Activated T-cell treated with anti-CD3 and anti-CD28 coated beads, Interleukin-2, amount 50 U/mL, for 4 hours (primary cell): ENCODE data around the gene TSPO2. TPM values are rescaled to one million over a fixed set of nuclear protein-coding genes. Genes with fewer than 3 reads are reported as not detected.
A peak's percentile ranks its signal among the peaks of the same experiment; 100 is the strongest.
"Not testable (repeated sequence)": the region's sequence is repeated elsewhere in the genome, so short reads cannot be mapped to it uniquely, and the experiment has no call there.

ENCODE experiments used
- ATAC-seq, 2 donors: fragments of 200-7000 bp; cut with Tn5 transposase; one replicate each; pipeline ENCODE4 v1.10.0; 2021
- DNase-seq: peaks from one replicate; pipeline ENCODE4 v3.0.0-alpha.2; 2020
- H3K27me3 Mint-ChIP-seq: one replicate; pipeline ENCODE4 v1.8.0; 2021; ENCODE audit warnings: low read depth, mixed read lengths
- H3K36me3 Mint-ChIP-seq: one replicate; pipeline ENCODE4 v1.8.0; 2022; ENCODE audit warnings: mixed read lengths; ENCODE audit not compliant: insufficient read depth
- H3K4me1 Mint-ChIP-seq: one replicate; pipeline ENCODE4 v1.8.0; 2021; ENCODE audit warnings: low read depth, mixed read lengths
- H3K4me3 Mint-ChIP-seq: one replicate; pipeline ENCODE4 v1.8.0; 2021; ENCODE audit warnings: mild to moderate bottlenecking, moderate library complexity, mixed read lengths
- H3K9me3 Mint-ChIP-seq: one replicate; pipeline ENCODE4 v1.8.0; 2021; ENCODE audit warnings: mixed read lengths
- total RNA-seq, 3 donors: library from RNA; stranded (reverse); gene quantifications; one replicate each; pipeline ENCODE4 v1.2.1, GENCODE V29; 2021

Gene TSPO2, protein sequence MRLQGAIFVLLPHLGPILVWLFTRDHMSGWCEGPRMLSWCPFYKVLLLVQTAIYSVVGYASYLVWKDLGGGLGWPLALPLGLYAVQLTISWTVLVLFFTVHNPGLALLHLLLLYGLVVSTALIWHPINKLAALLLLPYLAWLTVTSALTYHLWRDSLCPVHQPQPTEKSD
- total RNA-seq: not detected

DNA sequence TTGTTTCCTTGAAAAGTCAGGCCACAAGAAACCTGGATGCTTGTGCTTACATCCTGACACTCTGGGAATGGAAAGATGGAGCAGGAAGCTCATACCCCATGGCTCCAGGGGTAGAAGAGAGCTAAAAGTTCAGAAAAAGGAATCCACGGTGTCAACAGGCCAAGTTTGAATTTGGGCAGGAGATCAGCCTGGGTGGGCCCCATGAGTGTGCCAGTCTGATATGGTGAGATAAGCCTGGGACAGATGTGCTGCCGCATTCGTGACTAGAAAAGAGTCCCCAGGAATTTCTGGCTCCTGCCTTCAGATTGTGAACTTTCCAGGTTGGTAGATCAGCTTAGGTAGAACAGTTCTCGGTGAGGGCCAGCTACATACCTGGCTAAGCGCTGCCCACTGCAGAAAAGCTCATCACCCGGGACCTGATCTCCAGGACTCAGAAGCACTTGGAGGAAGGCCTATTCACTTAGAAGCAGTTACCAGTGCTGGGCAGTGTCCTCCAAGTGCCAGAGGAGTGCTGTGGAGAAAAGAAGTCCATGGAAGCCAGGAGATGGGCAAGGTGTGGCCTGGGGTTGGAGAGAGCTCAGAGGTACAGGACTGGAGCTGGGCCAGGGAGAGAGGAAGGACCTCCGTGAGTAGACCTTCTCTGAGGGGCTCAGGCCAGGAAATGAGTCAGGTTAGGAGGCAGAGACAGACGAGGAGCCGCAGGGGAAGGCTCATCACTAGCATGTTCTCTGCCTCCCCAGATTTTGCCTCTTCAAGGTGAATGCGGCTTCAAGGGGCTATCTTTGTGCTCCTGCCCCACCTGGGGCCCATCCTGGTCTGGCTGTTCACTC, at the start of gene TSPO2:
TSPO2 (plus strand) TSS at position 242 of the 830 bp plus-strand sequence; CDS start at position 761, 519 bp downstream.
- H3K9me3 Mint-ChIP-seq: no peaks in the 10 kb centered on the region
- DNase-seq: no peak
- H3K36me3 Mint-ChIP-seq: peaks cover 6% of the 10 kb centered on the region
- no peak for ATAC-seq
- no peak within 1 kb of the TSS for H3K4me3 Mint-ChIP-seq
- no peaks in the 10 kb centered on the region for H3K4me1 Mint-ChIP-seq
- H3K27me3 Mint-ChIP-seq: no peaks in the 10 kb centered on the region

DNA sequence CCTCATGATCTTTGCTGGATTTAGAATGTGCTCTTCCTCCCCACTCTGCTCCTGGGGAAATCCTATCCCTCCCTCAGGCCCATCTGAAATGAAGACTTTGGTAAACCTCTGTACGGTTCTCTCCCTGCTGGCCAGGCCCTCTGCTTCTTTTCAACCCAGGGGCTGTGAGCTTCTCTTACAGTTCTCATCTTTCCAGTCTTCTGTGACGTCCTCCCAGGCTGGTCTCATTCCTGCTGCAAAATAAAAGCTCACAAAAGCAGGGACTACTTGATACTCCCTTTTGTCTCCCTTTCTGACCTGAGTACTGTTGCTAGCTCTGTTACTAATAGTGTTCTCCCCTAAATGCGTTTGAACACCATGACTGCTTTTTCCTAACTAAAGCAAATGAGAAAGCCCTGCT, 49.5 kb upstream of the TSPO2 start:
- Mint-ChIP-seq H3K4me3 (no peak overlapping the region), H3K36me3 (no peaks in the 10 kb centered on the region), H3K9me3 (no peaks in the 10 kb centered on the region), H3K4me1 (no peaks in the 10 kb centered on the region), H3K27me3 (peaks cover 32% of the 10 kb centered on the region)
- DNase-seq: no peak
- ATAC-seq: no peak

DNA sequence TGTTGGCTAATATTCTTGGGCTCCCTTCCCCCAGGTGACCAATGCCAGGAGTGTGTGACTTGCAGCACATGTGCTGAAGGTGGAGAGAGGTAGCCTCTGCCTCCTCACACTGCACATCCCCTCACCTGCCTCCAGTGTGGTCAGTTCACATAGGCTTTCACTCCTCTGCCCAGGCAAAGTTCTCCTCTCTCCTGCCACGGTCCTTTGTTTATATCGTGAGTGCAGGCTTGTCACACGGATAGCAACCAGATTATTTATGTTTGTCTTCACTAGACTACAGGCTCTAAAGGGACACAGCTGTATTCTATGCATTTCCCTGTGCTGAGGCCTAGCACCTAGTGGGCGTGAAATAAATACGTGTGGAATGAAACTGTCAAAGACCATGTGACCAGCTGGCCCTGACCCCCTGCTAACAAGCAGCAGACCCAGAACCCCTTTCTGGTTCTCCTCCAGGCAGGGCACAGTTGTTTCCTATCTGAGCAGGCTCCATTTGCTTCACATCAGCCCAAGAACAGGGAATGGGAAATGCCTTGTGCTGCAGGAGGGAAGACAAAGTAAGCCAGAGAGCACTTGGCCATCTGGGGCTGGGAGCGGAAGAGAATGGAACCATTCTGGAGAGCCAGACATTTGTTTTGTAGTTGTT, 45.6 kb upstream of the TSPO2 start:
- H3K4me1 Mint-ChIP-seq: no peaks in the 10 kb centered on the region
- no peak for DNase-seq
- no peaks in the 10 kb centered on the region for H3K9me3 Mint-ChIP-seq
- H3K27me3 Mint-ChIP-seq: peaks cover 27% of the 10 kb centered on the region
- ATAC-seq: no peak
- no peak overlapping the region for H3K4me3 Mint-ChIP-seq
- H3K36me3 Mint-ChIP-seq: no peaks in the 10 kb centered on the region

GRCh38 chr6:40997234-40997957, 44.9 kb upstream of the TSPO2 start:
- no peaks in the 10 kb centered on the region for H3K9me3 Mint-ChIP-seq
- H3K4me1 Mint-ChIP-seq: no peaks in the 10 kb centered on the region
- ATAC-seq (no peak), DNase-seq (no peak)
- H3K36me3 Mint-ChIP-seq: no peaks in the 10 kb centered on the region
- H3K27me3 Mint-ChIP-seq: peaks cover 27% of the 10 kb centered on the region
- H3K4me3 Mint-ChIP-seq: no peak overlapping the region

DNA sequence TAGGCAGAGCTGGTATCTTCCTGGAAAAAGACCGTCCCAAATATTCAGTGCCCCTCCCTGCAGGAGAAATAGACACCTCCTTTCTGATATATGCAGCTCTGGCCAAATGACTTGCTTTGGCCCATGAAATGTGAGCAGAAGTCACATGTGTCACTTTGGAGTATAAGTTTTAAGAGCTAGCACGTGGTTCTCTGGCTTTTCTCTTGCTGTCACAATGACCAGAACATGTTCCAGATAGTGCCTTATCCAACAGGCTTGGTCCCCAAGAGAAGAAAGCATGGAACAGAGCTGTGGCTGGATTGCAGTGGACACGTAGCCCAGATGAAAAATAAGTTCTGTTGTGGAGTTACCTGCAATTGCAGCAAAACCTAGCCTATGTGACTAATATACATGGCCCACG, 43.6 kb upstream of the TSPO2 start:
- Mint-ChIP-seq H3K9me3 (no peaks in the 10 kb centered on the region), H3K36me3 (no peaks in the 10 kb centered on the region), H3K4me3 (no peak overlapping the region), H3K4me1 (no peaks in the 10 kb centered on the region), H3K27me3 (peaks cover 30% of the 10 kb centered on the region)
- ATAC-seq: no peak
- no peak for DNase-seq

GRCh38 chr6:40999569-40999968, 42.7 kb upstream of the TSPO2 start:
- Mint-ChIP-seq H3K4me1 (no peaks in the 10 kb centered on the region), H3K36me3 (no peaks in the 10 kb centered on the region), H3K27me3 (peaks cover 28% of the 10 kb centered on the region), H3K9me3 (no peaks in the 10 kb centered on the region), H3K4me3 (no peak overlapping the region)
- no peak for ATAC-seq
- DNase-seq: no peak

GRCh38 chr6:41000248-41000647, 42.0 kb upstream of the TSPO2 start:
- ATAC-seq (no peak), DNase-seq (no peak)
- no peaks in the 10 kb centered on the region for H3K4me1 Mint-ChIP-seq
- H3K27me3 Mint-ChIP-seq: peaks cover 31% of the 10 kb centered on the region
- H3K4me3 Mint-ChIP-seq: no peak overlapping the region
- no peaks in the 10 kb centered on the region for H3K9me3 Mint-ChIP-seq
- no peaks in the 10 kb centered on the region for H3K36me3 Mint-ChIP-seq

DNA sequence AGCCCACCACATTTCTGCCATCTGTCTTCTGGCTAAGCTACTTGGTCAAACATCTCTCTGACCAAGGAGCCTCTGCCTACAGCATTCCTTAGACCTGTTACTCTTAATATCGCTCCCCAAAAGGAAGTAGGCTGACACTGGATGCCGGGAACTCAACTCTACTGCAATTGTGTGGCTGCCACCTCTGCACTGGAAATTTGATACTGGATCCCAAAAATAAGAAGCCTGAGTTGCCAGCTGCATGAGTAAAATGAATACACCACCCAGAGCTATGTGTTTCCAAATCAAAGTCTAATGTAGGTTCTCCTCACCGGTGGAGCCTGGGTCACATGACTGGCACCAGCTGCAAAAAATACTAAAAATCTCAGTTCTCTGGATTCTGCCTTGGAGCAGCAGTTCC, 40.1 kb upstream of the TSPO2 start:
- H3K27me3 Mint-ChIP-seq: peaks cover 23% of the 10 kb centered on the region
- H3K9me3 Mint-ChIP-seq: no peaks in the 10 kb centered on the region
- no peak for DNase-seq
- no peaks in the 10 kb centered on the region for H3K4me1 Mint-ChIP-seq
- H3K4me3 Mint-ChIP-seq: no peak overlapping the region
- no peaks in the 10 kb centered on the region for H3K36me3 Mint-ChIP-seq
- ATAC-seq: no peak

DNA sequence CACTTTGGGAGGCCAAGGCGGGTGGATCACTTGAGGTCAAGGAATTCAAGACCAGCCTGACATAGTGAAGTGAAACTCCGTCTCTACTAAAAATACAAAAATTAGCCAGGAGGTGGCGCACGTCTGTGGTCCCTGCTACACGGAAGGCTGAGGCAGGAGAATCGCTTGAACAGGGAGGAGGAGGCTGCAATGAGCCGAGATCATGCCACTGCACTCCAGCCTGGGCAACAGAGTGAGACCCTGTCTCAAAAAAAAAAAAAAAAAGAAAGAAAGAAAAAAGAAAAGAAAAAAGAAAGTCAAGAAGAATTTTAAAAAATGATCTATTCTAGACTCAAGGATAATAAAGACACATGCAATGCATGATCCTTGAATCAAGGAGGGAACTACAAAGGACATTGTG, 36.0 kb upstream of the TSPO2 start:
- H3K4me3 Mint-ChIP-seq, H3K9me3 Mint-ChIP-seq, H3K4me1 Mint-ChIP-seq, H3K36me3 Mint-ChIP-seq: not testable (repeated sequence)
- H3K27me3 Mint-ChIP-seq: peaks cover 25% of the 10 kb centered on the region
- ATAC-seq: peak; percentile 54 to 77
- DNase-seq: peak; percentile 48

- not testable (repeated sequence) for DNase-seq, H3K36me3 Mint-ChIP-seq, ATAC-seq, H3K4me1 Mint-ChIP-seq, H3K4me3 Mint-ChIP-seq, H3K9me3 Mint-ChIP-seq
- peaks cover 21% of the 10 kb centered on the region for H3K27me3 Mint-ChIP-seq
Observed at GRCh38 chr6:41006980-41007379, 35.3 kb upstream of the TSPO2 start.

GRCh38 chr6:41008011-41008410, 34.3 kb upstream of the TSPO2 start:
- no peaks in the 10 kb centered on the region for H3K9me3 Mint-ChIP-seq
- peaks cover 20% of the 10 kb centered on the region for H3K27me3 Mint-ChIP-seq
- DNase-seq: no peak
- H3K4me1 Mint-ChIP-seq: no peaks in the 10 kb centered on the region
- H3K4me3 Mint-ChIP-seq: no peak overlapping the region
- no peaks in the 10 kb centered on the region for H3K36me3 Mint-ChIP-seq
- no peak for ATAC-seq

DNA sequence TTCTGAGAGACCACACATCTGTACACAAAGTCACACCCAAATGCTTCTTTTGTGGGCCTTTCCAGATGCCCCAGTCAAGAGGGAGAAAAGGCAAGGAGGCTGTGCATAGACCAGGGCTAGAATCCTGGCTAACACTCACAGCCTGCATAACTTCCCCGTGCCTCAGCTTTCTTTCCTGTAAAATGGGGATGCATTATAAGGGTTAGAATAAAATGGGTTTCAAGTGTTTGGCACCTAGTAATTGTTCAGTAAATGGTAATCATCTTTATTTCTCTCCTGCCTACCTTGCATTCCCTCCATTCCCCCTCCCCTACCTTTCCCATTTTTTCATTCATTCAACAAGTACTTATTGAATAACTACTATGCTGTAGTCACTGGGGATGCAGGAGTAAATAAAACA, 32.6 kb upstream of the TSPO2 start:
- Mint-ChIP-seq H3K27me3 (peaks cover 9% of the 10 kb centered on the region), H3K4me3 (no peak overlapping the region), H3K4me1 (no peaks in the 10 kb centered on the region), H3K9me3 (no peaks in the 10 kb centered on the region), H3K36me3 (no peaks in the 10 kb centered on the region)
- ATAC-seq: no peak
- DNase-seq: no peak

DNA sequence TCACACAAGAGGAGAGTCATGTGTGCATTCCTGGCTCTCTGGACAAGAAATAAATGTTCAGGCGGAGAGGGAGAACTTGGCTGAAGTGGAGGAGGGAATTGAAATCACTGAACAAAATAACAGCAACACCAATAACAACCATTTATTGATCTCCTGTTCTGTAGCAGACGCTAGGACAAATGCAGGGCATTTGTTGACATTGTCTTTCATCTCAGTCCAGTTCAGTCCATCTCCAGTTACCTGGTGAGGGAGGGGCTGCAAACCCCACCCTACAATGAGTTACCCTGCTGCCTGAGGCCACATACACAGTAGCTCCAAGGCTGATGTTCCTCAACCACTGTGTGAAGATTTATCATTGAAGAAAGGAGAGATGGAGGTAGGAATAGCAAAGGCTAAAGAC, 30.6 kb upstream of the TSPO2 start:
- no peaks in the 10 kb centered on the region for H3K36me3 Mint-ChIP-seq
- DNase-seq: no peak
- no peaks in the 10 kb centered on the region for H3K9me3 Mint-ChIP-seq
- ATAC-seq: no peak
- no peaks in the 10 kb centered on the region for H3K4me1 Mint-ChIP-seq
- no peak overlapping the region for H3K4me3 Mint-ChIP-seq
- H3K27me3 Mint-ChIP-seq: peaks cover 5% of the 10 kb centered on the region

DNA sequence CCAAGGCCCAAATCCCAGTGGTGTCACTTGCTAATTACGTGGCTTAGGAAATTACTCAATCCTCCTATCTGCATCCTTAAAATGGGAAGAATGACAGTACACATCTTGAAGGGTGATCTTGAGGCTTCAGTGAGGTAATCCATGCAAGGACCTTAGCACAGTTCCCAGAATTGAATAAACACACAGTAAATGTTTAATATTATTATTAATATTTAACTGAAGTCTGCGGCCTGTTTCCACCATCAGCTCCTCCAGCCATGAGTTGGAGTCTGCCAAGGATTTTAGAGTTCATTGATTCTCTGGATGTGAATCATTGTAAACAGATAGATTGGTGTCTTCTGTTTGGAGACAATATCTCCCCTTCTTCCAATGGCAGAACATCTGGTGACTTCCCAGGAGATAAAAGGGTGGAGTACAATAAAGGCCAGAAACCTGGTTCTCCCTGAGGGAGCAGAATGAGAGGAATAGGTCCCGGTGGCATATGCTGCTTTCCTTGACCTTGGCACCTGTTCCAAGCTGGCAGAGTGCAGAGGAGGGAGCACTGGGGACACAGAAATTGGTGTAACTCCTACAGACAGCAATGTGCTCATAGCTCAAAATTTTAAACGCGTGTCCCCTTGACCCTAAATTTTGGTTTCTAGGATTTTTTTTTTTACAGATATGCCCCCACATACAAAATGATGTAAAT, 28.7 kb upstream of the TSPO2 start:
- ATAC-seq (no peak), DNase-seq (no peak)
- Mint-ChIP-seq H3K4me3 (no peak overlapping the region), H3K4me1 (no peaks in the 10 kb centered on the region), H3K27me3 (peaks cover 5% of the 10 kb centered on the region), H3K36me3 (no peaks in the 10 kb centered on the region), H3K9me3 (no peaks in the 10 kb centered on the region)
